Measurements from ENCODE around the gene ARHGEF28.

ARHGEF28 gene

DNA sequence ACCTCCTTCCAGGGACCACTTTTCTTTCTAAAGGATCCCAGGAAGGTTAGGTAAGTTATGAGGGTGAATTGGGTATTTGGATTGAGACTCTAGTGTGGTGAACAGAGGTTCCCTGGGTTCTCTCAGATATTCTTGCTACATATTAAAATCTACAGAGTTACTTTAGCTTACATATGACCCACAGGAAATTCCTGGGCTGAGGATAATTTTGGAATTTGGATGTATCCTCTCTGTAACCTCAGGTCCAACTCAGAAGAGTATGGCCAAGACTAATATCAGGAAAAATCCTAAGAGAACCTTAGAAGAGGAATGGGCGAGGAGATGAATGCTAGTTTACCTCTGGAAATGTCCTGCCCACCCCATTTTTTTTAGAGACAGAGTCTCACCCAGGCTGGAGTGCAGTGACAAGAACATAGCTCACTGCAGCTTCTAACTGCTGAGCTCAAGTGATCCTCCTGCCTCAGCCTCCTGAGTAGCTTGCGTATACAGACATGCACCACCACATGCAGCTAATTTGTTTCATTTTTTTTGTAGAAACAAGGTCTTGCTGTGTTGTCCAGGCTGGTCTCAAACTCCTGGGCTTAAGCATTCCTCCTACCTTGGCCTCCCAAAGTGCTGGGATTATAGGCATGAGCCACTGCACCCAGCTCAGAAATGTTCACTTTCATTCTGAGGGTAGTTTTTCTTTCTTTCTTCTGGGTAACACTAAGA is 196.4 kb downstream of the ARHGEF28 start:
- DNase-seq (ENCODE audit: low read depth), result no peak

GRCh38 chr5:73822989-73823339 is 197.0 kb downstream of the ARHGEF28 start:
- DNase-seq (ENCODE audit: low read depth), result no peak

DNA sequence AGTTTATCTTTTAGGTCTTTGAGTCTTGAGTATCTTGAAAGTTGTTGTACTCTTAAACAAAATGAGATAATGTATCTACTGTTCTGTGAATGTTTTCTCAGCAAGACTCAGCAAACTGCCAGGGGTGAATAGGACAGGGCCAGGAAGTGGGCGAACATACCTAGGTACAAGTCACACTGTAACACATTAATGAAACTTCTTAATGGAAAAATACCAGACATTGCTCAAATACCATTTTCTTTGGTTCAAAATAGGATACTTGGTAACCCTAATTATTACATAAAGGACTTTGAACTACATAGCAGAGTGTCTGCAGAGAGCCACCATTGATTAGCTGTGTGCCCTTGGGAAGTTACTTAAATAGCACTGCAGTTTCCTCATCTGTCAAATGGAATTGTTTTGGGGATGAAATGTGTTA is 197.5 kb downstream of the ARHGEF28 start:
- no peak for DNase-seq (ENCODE audit: low read depth)

- DNase-seq (ENCODE audit: low read depth), result no peak
These were observed 199.2 kb downstream of the ARHGEF28 start for GRCh38 chr5:73825199-73825598.

GRCh38 chr5:73825736-73826135 is 199.7 kb downstream of the ARHGEF28 start:
- DNase-seq (ENCODE audit: low read depth), result no peak

DNA sequence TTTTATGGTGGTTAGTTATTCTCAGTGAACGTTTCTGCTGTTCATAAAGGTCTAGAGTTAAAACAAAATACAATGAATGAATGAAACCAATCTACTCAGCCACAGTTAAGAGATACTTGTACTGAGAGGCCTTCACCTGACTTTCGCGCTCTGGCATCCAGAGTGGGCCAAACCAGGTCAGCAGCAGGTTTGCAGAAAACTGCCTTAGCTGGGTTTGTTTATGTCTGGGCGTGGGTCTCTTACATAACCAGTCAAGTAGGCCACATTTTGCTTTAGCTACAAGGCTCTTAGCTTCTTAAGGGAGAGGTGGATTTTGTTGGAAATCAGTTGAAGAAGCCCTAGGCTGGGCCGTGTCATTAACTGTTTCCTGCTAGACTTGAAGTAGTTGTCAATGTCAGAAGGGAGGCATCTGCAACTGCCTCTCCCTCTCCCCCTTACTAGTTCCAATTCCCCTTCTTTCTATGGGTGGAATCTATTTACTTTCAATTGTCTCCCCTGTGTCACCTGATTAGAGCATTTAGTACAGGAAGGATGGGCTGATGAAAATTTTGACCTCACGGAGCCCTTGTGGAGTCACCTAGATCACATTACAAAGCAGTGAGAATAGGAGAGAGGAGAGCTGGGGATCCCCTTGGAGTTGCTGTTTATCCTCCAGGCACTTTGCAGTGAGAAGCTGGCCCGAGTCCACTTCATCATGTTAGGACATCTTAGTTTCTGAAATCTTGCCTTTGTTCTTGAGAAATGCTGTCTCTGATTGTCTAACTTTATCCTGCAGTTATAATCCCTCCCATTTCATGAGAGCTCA is 200.5 kb downstream of the ARHGEF28 start:
- no peak for DNase-seq (ENCODE audit: low read depth)

- no peak for DNase-seq (ENCODE audit: low read depth)
These were observed 201.1 kb downstream of the ARHGEF28 start for GRCh38 chr5:73827106-73827450.

GRCh38 chr5:73828465-73828864 is 202.5 kb downstream of the ARHGEF28 start:
- no peak for DNase-seq (ENCODE audit: low read depth)

GRCh38 chr5:73830646-73831045 is 204.7 kb downstream of the ARHGEF28 start:
- DNase-seq (ENCODE audit: low read depth), result no peak

DNA sequence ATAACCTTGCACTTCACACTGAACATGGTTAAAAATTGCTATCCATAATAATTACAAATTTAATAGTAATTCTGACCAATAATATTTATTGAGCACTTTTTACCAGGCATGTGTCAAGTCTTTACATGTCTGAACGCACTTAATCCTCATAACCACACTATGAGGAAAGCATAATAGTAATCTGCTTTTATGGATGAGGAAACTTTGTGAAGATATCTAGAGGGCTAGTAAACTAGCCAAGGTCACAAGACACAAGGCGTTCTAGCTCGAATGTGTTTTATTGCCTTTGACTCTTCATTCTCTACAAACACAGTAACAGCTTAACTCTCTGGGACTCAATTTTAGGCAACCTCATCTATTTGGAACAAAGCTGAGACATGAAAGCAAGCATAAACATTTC is 205.1 kb downstream of the ARHGEF28 start:
- no peak for DNase-seq (ENCODE audit: low read depth)

- no peak for DNase-seq (ENCODE audit: low read depth)
These were observed 208.7 kb downstream of the ARHGEF28 start for GRCh38 chr5:73834693-73835092.

DNA sequence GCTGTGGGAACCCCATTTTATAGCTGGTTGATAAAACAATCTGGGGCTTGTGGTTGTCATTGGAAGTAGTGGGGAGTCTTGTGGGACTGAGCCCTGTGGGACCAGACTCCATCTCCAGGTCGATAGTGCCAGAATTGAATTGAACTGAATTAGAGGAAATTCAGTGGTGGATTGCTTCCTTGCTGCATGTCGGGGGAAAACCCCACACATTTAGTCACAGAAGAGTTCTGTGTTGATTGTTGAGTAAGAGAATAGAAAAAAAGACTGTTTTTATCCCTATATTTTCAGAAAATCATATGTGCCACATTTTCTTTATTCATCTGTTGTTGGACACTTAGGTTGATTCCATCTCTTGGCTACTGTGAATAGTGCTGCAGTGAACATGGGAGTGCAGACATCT is 209.7 kb downstream of the ARHGEF28 start:
- DNase-seq (ENCODE audit: low read depth), result no peak

- DNase-seq (ENCODE audit: low read depth), result no peak
These were observed 210.6 kb downstream of the ARHGEF28 start for GRCh38 chr5:73836607-73837006.

DNA sequence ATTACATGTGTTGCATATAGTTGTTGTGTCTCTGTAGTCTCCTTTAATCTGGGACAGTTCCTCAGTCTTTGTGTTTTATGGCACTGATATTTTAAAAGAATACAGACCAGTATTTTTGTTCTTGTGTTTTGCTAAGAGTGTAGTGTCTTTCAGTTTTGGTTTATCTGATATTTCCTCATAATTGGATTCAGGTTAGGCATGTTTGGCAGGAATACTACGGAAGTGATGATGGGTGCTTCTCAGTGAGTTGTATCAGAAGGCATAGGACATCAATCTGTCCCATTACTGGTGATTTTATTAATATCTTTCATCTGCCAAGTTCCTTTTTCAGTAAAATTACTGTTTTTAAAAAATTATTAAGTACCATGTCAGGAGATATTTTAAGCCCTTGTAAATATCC is 212.9 kb downstream of the ARHGEF28 start:
- DNase-seq (ENCODE audit: low read depth), result no peak

DNA sequence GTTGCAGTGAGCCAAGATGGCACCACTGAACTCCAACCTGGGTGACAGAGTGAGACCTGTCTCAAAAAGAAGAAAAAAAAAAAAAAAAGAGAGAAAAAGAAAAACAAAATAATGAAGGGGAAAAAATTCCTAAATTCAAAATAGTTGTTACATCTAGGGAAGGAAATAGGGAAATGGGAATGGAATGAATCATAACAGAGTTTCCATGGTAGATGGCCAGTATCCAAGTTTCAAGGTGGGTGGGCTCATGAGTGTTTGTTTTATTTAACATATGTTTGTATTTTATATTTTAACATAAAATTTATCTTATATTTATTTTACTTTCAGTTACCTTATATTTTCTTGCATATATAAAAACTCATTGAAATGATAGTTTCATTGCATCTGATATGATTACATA is 215.6 kb downstream of the ARHGEF28 start:
- no peak for DNase-seq (ENCODE audit: low read depth)

GRCh38 chr5:73844165-73844564 is 218.2 kb downstream of the ARHGEF28 start:
- DNase-seq (ENCODE audit: low read depth), result no peak

DNA sequence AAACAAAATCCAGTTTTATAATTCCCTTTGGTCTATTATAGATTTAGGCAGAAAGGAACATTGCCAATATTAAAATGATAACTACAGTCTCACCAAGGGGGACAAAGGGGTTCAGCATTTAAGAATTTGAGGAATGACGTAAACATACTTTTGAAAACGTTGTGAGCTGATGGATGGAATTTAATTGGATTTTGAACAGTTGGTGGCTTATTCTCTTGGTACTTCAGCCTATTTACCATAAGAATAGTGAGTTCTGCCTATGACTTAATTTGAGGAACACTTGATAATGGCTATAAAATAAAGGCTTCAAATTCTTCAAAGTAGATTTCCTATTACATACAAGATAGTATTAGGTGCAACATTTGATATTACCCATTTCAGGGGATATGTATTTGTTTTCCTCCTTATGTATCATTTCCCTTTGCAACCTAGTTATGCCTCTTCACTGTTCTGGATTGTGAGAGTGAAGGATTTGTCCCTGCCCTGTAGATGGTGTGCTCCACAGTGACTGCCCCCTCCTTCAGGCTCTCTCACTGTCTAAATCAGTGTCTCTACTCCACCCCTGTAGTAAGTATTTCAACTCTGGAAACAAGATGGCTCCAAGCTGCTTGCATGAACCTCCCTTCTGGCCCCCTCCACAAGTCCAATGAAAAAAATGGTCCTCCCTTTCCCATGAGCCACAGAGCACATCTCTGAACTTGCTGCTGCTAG is 225.6 kb downstream of the ARHGEF28 start:
- no peak for DNase-seq (ENCODE audit: low read depth)

- no peak for DNase-seq (ENCODE audit: low read depth)
These were observed 227.1 kb downstream of the ARHGEF28 start for GRCh38 chr5:73853091-73853490.

DNA sequence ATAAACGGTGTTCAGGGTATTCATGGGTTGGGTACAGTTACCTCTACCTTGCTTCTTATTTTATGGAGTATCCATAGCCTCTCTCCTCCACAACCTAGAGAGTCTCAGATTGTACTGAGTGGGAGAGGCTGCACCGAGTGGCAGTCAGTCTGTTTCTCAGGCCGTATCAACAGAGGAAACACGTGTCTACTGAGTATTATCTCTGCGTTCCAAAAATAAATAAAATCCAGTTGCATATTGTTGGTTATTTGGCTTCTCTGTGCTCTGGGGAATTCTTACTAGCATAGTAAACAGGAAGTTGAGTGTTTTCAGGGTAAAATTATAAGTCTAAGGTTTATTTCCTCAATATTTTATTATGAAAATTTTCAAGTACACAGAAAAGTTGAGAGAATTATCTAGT is 231.0 kb downstream of the ARHGEF28 start:
- no peak for DNase-seq (ENCODE audit: low read depth)

DNA sequence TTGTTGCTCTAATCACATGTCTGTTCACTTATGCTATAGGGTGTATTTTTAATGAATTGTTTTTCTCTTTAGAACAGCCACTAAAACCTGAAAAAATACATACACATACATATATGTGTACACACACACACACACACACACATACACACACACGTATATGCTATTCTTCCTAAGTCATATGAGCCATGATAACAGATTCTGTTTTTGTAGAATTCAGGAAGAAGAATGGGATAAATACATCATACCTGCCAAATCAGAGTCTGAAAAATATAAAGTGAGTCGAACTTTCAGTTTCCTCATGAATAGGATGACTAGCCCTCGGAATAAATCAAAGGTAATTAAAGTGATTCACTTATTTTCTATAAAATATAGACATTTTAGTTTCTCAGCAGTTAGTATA is 231.4 kb downstream of the ARHGEF28 start:
- no peak for DNase-seq (ENCODE audit: low read depth)

- DNase-seq (ENCODE audit: low read depth), result no peak
These were observed 232.1 kb downstream of the ARHGEF28 start for GRCh38 chr5:73858054-73858453.

DNA sequence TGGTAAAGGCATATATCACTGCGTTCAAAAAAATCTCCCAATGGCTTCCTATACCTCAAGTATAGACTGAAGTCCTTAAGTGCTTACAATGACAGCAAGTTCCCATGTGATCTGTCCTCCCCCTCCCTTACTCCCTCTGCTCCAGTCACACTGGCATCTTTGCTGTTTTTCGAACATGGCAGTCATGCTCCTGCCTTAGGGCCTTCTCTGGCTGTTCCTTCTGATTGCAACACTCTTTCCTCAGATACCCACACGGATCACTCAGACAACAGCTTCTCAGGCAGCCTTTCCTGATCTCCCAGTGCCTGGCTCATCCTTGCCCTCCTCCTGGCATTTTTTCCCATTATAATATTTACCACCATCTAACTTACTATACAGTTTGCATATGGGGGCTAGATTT is 232.8 kb downstream of the ARHGEF28 start:
- no peak for DNase-seq (ENCODE audit: low read depth)

GRCh38 chr5:73859696-73860095 is 233.7 kb downstream of the ARHGEF28 start:
- DNase-seq (ENCODE audit: low read depth), result no peak

Measured in T-helper 22 cell (primary cell).